Measurements from ENCODE around the gene MAPK10.

DNA sequence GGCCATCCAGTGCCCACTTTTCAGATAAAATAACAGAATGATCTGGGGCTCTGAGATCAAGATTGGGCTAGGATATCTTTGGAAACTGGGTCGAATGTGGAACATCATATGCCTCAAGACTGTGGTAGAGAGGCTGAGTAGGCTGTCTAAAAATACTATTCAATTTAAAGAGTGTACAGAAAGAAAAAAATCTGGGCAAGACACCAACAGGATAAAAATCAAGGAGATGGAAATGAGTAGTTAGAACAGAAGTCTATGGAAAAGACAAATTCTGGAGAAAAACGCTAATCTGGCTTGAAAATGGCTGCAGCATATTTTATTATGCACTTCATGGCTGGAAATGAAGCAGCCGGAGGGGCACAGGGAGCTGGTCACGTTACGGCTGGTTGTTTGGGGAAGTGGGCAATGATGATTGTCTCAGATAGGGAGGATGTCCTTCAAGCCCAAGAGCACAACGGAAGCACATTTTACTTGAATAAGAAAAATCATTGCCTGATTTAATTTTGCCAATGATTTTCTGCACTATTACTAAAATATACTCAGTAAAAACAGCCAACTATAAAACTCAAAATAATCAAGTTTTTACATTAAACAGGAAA lies 27.1 kb upstream of the MAPK10 start:
- TF ChIP-seq EZH2 (IDR thresholded peaks at IDR 0.05; ENCODE audit: borderline replicate concordance, low read depth, low read length, poor library complexity, severe bottlenecking), result no peak
- TF ChIP-seq, protein P1, sequence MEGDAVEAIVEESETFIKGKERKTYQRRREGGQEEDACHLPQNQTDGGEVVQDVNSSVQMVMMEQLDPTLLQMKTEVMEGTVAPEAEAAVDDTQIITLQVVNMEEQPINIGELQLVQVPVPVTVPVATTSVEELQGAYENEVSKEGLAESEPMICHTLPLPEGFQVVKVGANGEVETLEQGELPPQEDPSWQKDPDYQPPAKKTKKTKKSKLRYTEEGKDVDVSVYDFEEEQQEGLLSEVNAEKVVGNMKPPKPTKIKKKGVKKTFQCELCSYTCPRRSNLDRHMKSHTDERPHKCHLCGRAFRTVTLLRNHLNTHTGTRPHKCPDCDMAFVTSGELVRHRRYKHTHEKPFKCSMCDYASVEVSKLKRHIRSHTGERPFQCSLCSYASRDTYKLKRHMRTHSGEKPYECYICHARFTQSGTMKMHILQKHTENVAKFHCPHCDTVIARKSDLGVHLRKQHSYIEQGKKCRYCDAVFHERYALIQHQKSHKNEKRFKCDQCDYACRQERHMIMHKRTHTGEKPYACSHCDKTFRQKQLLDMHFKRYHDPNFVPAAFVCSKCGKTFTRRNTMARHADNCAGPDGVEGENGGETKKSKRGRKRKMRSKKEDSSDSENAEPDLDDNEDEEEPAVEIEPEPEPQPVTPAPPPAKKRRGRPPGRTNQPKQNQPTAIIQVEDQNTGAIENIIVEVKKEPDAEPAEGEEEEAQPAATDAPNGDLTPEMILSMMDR (conservative IDR thresholded peaks at IDR 0.05; ENCODE audit: low read depth, low read length), result no peak
